WERI-Rb-1 (cell line): ENCODE data around the gene GPBAR1.

Experiments
- DNase-seq: peaks from one replicate; pipeline ENCODE4 v3.0.0-alpha.2; 2020
- H3K27ac ChIP-seq: fragments of 250-450 bp; sonication (Bioruptor Pico); 2 replicates; pipeline ENCODE4 v1.5.1; 2020; ENCODE audit warnings: mild to moderate bottlenecking, moderate library complexity
- H3K27me3 ChIP-seq: fragments of 250-450 bp; sonication (Bioruptor Pico); 2 replicates; pipeline ENCODE4 v1.5.1; 2021; ENCODE audit warnings: mild to moderate bottlenecking, low read depth, moderate library complexity; ENCODE audit not compliant: insufficient read depth, severe bottlenecking
- H3K36me3 ChIP-seq: fragments of 250-450 bp; sonication (Bioruptor Pico); 2 replicates; pipeline ENCODE4 v1.5.1; 2020; ENCODE audit warnings: mild to moderate bottlenecking, moderate library complexity
- H3K4me3 ChIP-seq: 2 replicates; pipeline ENCODE4 v1.5.1; 2011; ENCODE audit warnings: low read depth, mild to moderate bottlenecking, control low read depth, low read length
- H3K9me3 ChIP-seq: fragments of 250-450 bp; sonication (Bioruptor Pico); 2 replicates; pipeline ENCODE4 v1.5.1; 2021; ENCODE audit warnings: mild to moderate bottlenecking, moderate library complexity; ENCODE audit not compliant: severe bottlenecking
- CTCF ChIP-seq: IDR thresholded peaks from 2 replicates; pipeline ENCODE4 v1.5.1; 2011; ENCODE audit warnings: low read depth, mild to moderate bottlenecking, control low read depth, inconsistent platforms, low read length

Gene GPBAR1

DNA sequence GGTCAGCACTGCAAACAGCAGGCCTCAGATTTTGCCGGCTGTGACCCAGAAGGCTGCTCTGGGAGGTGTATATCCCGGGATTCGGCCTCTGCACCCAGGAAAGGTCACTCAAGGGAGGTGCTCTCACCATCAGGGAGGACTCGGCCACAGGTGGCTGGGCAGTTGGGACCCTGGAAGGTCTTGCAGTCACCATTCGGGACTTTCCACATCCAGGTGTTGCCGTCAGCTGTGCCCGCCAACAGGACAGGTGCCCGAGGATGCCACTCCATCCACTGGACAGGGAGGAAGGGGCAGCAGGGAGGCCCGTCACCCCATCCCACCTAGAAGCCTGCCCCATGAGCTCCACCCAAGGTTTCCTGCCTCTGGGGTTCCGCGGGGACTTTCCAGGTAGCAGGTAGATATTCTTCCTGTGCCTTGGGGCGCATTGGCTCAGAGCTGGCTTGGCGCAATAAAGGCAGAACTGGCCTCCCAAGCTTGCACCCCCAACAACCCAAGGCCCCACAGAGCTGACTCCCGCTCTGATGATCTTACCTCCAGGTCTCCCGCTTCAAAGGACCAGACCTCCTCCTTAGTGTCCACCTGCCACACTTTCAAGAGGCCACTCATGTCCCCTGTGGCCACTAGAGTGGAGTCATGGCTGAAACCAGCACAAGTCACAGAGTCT lies 5.6 kb downstream of the GPBAR1 start:
- Histone ChIP-seq H3K4me3 (no peak overlapping the region), H3K36me3 (peaks cover 35% of the 10 kb centered on the region), H3K27ac (no peak overlapping the region), H3K9me3 (no peaks in the 10 kb centered on the region), H3K27me3 (no peaks in the 10 kb centered on the region)
- DNase-seq = no peak
- TF ChIP-seq CTCF = no peak

DNA sequence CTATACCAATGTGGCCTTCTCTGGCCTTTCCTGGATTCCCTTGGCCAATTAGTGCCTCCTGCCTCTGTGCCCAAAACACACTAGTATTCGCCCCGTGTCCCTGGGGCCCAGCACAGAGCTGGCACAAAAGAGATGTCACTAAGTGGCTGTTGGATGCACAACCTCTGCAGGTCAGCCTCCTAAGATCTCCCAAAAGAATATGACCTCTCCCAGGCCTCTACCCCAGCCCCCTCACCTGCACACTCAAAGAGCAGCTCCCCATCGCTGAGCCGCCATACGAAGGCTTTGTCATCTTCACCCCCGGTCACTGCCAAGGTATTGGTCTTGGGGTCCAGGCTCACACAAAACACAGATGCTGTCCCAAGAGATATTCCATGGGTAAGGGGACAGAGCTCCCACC lies 6.4 kb downstream of the GPBAR1 start:
- Histone ChIP-seq H3K36me3 (peaks cover 35% of the 10 kb centered on the region), H3K4me3 (no peak overlapping the region), H3K27me3 (no peaks in the 10 kb centered on the region), H3K9me3 (no peaks in the 10 kb centered on the region), H3K27ac (no peak overlapping the region)
- TF ChIP-seq CTCF = no peak
- no peak for DNase-seq

- TF ChIP-seq CTCF = 0 out of 2 replicates have a peak, but pooled peaks have one; percentile 25
- peaks cover 38% of the 10 kb centered on the region for H3K36me3 ChIP-seq
- peak; percentile 99 for DNase-seq
These were observed 9.3 kb downstream of the GPBAR1 start, which contains the start of the genes AAMP and PNKD for GRCh38 chr2:218269900-218270720. Gene AAMP (minus strand): TSS chr2:218270137. CDS start chr2:218270086, 51 bp downstream. Gene PNKD (plus strand): TSS chr2:218270519. CDS start chr2:218270536, 17 bp downstream.

GRCh38 chr2:218270721-218271486 lies 10.1 kb downstream of the GPBAR1 start:
- no peaks in the 10 kb centered on the region for H3K27me3 ChIP-seq
- DNase-seq = no peak
- peak overlapping the region; percentile 88 for H3K4me3 ChIP-seq
- no peak for TF ChIP-seq CTCF
- H3K27ac ChIP-seq = peak overlapping the region; percentile 63
- H3K9me3 ChIP-seq = no peaks in the 10 kb centered on the region
- H3K36me3 ChIP-seq = peaks cover 38% of the 10 kb centered on the region

More at GRCh38 chr2:218269900-218270720, 9.3 kb downstream of the GPBAR1 start, which contains the start of the genes AAMP and PNKD:
- H3K9me3 ChIP-seq = no peaks in the 10 kb centered on the region
- no peaks in the 10 kb centered on the region for H3K27me3 ChIP-seq
- H3K27ac ChIP-seq = peak within 1 kb of the TSS; percentile 63
- H3K4me3 ChIP-seq = peak within 1 kb of the TSS; percentile 88

- TF ChIP-seq CTCF = no peak
- Histone ChIP-seq H3K27me3 (no peaks in the 10 kb centered on the region), H3K4me3 (no peak overlapping the region), H3K27ac (no peak overlapping the region), H3K36me3 (peaks cover 33% of the 10 kb centered on the region), H3K9me3 (no peaks in the 10 kb centered on the region)
- DNase-seq = no peak
These were observed 10.6 kb downstream of the GPBAR1 start for GRCh38 chr2:218271487-218271797.
